GM10266 (cell line): Measurements from ENCODE around the gene COL23A1.

Source experiments
- DNase-seq: peaks from one replicate; pipeline ENCODE4 v3.0.0; 2012; ENCODE audit errors: extremely low spot score
- CTCF ChIP-seq: IDR thresholded peaks from 2 replicates; pipeline ENCODE4 v1.5.1; 2012; ENCODE audit warnings: mild to moderate bottlenecking, low read depth; ENCODE audit not compliant: control insufficient read depth, insufficient read depth; ENCODE audit errors: missing control alignments

COL23A1 gene

GRCh38 chr5:178348356-178349074, 241.7 kb downstream of the COL23A1 start:
- DNase-seq = no peak
- TF ChIP-seq CTCF = no peak

GRCh38 chr5:178347956-178348355, 242.2 kb downstream of the COL23A1 start:
- no peak for DNase-seq
- TF ChIP-seq CTCF = no peak

- no peak for TF ChIP-seq CTCF
- no peak for DNase-seq
Measured at GRCh38 chr5:178346607-178347334, 243.4 kb downstream of the COL23A1 start.

- DNase-seq = no peak
- no peak for TF ChIP-seq CTCF
Measured at GRCh38 chr5:178343306-178343705, 246.9 kb downstream of the COL23A1 start.

- no peak for TF ChIP-seq CTCF
- no peak for DNase-seq
Measured at GRCh38 chr5:178341851-178342140, 248.4 kb downstream of the COL23A1 start.

- DNase-seq = no peak
- TF ChIP-seq CTCF = no peak
Measured at GRCh38 chr5:178341091-178341850, 248.9 kb downstream of the COL23A1 start.
